CD4-positive, alpha-beta T cell (primary cell): ENCODE results near the gene COL13A1. TPM values are rescaled to one million over a fixed set of nuclear protein-coding genes. Genes with fewer than 3 reads are reported as not detected.

Source experiments
- ATAC-seq: fragments of 200-7000 bp; cut with Tn5 transposase; one replicate; pipeline ENCODE4 v1.10.0; 2022; ENCODE audit warnings: mild to moderate bottlenecking; ENCODE audit not compliant: poor library complexity
- CTCF ChIA-PET: fragments of 350-600 bp; sonication (Branson Sonifier 250); formaldehyde crosslinking; loops from one replicate; lab custom pipeline; 2021; ENCODE audit warnings: antibody characterized with exemption, inconsistent platforms; lab: Charles Lee
- POLR2A ChIA-PET: fragments of 350-600 bp; sonication (Branson Sonifier 250); formaldehyde crosslinking; loops from one replicate; lab custom pipeline; 2021; ENCODE audit warnings: antibody characterized with exemption, inconsistent platforms; lab: Charles Lee
- DNase-seq, 14 experiments: peaks; one replicate each; pipeline ENCODE4 v3.0.0-alpha.2; 2013 to 2020; ENCODE audit warnings: mixed read lengths in 2 of 14
- H3K27ac ChIP-seq, 2 donors: one replicate each; pipeline versions ENCODE4 v1.5.1 to v1.7.0; 2013; ENCODE audit warnings: low read length in 2 of 2, low read depth in 1 of 2, mild to moderate bottlenecking in 1 of 2
- H3K27me3 ChIP-seq, 2 experiments: 1 replicate in 1 of 2; 2 replicates in 1 of 2; pipeline versions ENCODE4 v1.6.1 to v1.7.0; 2013; ENCODE audit warnings: low read length in 2 of 2, control low read depth in 1 of 2, mild to moderate bottlenecking in 1 of 2, moderate library complexity in 1 of 2; ENCODE audit not compliant: insufficient read depth in 2 of 2, control insufficient read depth in 1 of 2
- H3K36me3 ChIP-seq: one replicate; pipeline ENCODE4 v1.6.1; 2013; ENCODE audit warnings: low read length, control low read depth; ENCODE audit not compliant: insufficient read depth
- H3K4me1 ChIP-seq: one replicate; pipeline ENCODE4 v1.6.1; 2013; ENCODE audit warnings: low read length, control low read depth; ENCODE audit not compliant: insufficient read depth
- H3K4me3 ChIP-seq: one replicate; pipeline ENCODE4 v1.5.1; 2013; ENCODE audit warnings: mild to moderate bottlenecking, low read length, moderate library complexity
- H3K9me3 ChIP-seq, 2 experiments: 1 replicate in 1 of 2; 2 replicates in 1 of 2; pipeline versions ENCODE4 v1.6.1 to v1.7.0; 2013; ENCODE audit warnings: low read length in 2 of 2, mild to moderate bottlenecking in 2 of 2, control low read depth in 1 of 2, moderate library complexity in 1 of 2; ENCODE audit not compliant: control insufficient read depth in 1 of 2, insufficient read depth in 1 of 2
- H3K27ac Mint-ChIP-seq: one replicate; pipeline ENCODE4 v1.8.0; 2020; ENCODE audit warnings: mixed read lengths
- H3K27me3 Mint-ChIP-seq: one replicate; pipeline ENCODE4 v1.8.0; 2021; ENCODE audit warnings: mixed read lengths
- H3K36me3 Mint-ChIP-seq: one replicate; pipeline ENCODE4 v1.8.0; 2021; ENCODE audit warnings: low read depth, mixed read lengths
- H3K4me1 Mint-ChIP-seq: one replicate; pipeline ENCODE4 v1.8.0; 2021; ENCODE audit warnings: low read depth, mixed read lengths
- H3K4me3 Mint-ChIP-seq: one replicate; pipeline ENCODE4 v1.8.0; 2020; ENCODE audit warnings: mild to moderate bottlenecking, mixed read lengths
- H3K9me3 Mint-ChIP-seq: one replicate; pipeline ENCODE4 v1.8.0; 2020; ENCODE audit warnings: mixed read lengths
- CTCF ChIP-seq: fragments of 200-600 bp; IDR thresholded peaks from one replicate; pipeline ENCODE4 v1.8.0; 2022; ENCODE audit warnings: antibody characterized with exemption, mild to moderate bottlenecking
- intact Hi-C, 2 experiments: fragments of 100-400 bp; cut with DNase I in 1 of 2; cut with micrococcal nuclease in 1 of 2; formaldehyde crosslinking; loops; one replicate each; pipeline versions ENCODE4 v1.15.1 to v1.9.0; 2023 to 2025; cut with DNase I, micrococcal nuclease
- polyA plus RNA-seq, 2 donors: library from polyadenylated mRNA; unstranded; fragments of 120-200 nt; gene quantifications; one replicate each; pipeline ENCODE4 v1.2.1, GENCODE V29; 2013
- total RNA-seq, 174 experiments: library from RNA in 2 of 174; stranded (reverse) in 2 of 174; gene quantifications; one replicate each; pipeline ENCODE4 v1.2.3 and lab custom pipeline; 2021 to 2026

The COL13A1 gene
- total RNA-seq (not detected), total RNA-seq (lab: John Stamatoyannopoulos, UW) (0 to 0.23 (median 0) reads per million in 172 experiments)
- polyA plus RNA-seq (2013, experiment 1 of 2): not detected
- 0.39 TPM for polyA plus RNA-seq (2013, experiment 2 of 2)

GRCh38 chr10:69801434-69802315 lies at the start of gene COL13A1:
Gene COL13A1, plus strand, starts transcription at chr10:69801906. Its CDS starts 518 bp downstream, at chr10:69802424.
- CTCF ChIA-PET: no interaction called here

GRCh38 chr10:69752479-69752878 lies 49.2 kb upstream of the COL13A1 start:
- H3K9me3 ChIP-seq: no peaks in the 10 kb centered on the region
- Mint-ChIP-seq H3K9me3 (no peaks in the 10 kb centered on the region), H3K27me3 (peaks cover 13% of the 10 kb centered on the region), H3K27ac (no peak overlapping the region), H3K36me3 (no peaks in the 10 kb centered on the region), H3K4me3 (no peak overlapping the region), H3K4me1 (no peaks in the 10 kb centered on the region)
- DNase-seq (no peak), ATAC-seq (no peak)
- H3K36me3 ChIP-seq: no peaks in the 10 kb centered on the region
- ChIA-PET POLR2A (no interaction called here), CTCF (no interaction called here)
- no peak overlapping the region for H3K27ac ChIP-seq
- no peaks in the 10 kb centered on the region for H3K27me3 ChIP-seq
- H3K4me1 ChIP-seq: no peaks in the 10 kb centered on the region
- no peak overlapping the region for H3K4me3 ChIP-seq
- no peak for TF ChIP-seq CTCF
- intact Hi-C loops: no loop called here

More at GRCh38 chr10:69801434-69802315, at the start of gene COL13A1:
- ATAC-seq (no peak), DNase-seq (peak in 1 of 14 experiments; percentile 9)
- Mint-ChIP-seq H3K9me3 (no peaks in the 10 kb centered on the region), H3K36me3 (no peaks in the 10 kb centered on the region), H3K4me3 (peak within 1 kb of the TSS; percentile 11), H3K27me3 (peaks cover 42% of the 10 kb centered on the region), H3K27ac (no peak within 1 kb of the TSS), H3K4me1 (peaks cover 10% of the 10 kb centered on the region)
- no peak within 1 kb of the TSS for H3K27ac ChIP-seq
- no peak for TF ChIP-seq CTCF
- POLR2A ChIA-PET: no interaction called here
- no peak within 1 kb of the TSS for H3K4me3 ChIP-seq
- intact Hi-C loops: no loop called here
- H3K27me3 ChIP-seq: peaks cover 44 to 51% of the 10 kb centered on the region in 2 experiments
- peaks cover 14% of the 10 kb centered on the region for H3K4me1 ChIP-seq
- no peaks in the 10 kb centered on the region for H3K9me3 ChIP-seq
- H3K36me3 ChIP-seq: no peaks in the 10 kb centered on the region

GRCh38 chr10:69756279-69756678 lies 45.4 kb upstream of the COL13A1 start:
- no peak overlapping the region for H3K27ac ChIP-seq
- ATAC-seq (no peak), DNase-seq (no peak)
- Mint-ChIP-seq H3K36me3 (no peaks in the 10 kb centered on the region), H3K27ac (no peak overlapping the region), H3K4me3 (no peak overlapping the region), H3K27me3 (peaks cover 12% of the 10 kb centered on the region), H3K4me1 (no peaks in the 10 kb centered on the region), H3K9me3 (no peaks in the 10 kb centered on the region)
- no peaks in the 10 kb centered on the region for H3K4me1 ChIP-seq
- intact Hi-C loops: no loop called here
- no peak for TF ChIP-seq CTCF
- ChIA-PET POLR2A (no interaction called here), CTCF (no interaction called here)
- H3K4me3 ChIP-seq: no peak overlapping the region
- no peaks in the 10 kb centered on the region for H3K36me3 ChIP-seq
- no peaks in the 10 kb centered on the region for H3K27me3 ChIP-seq
- H3K9me3 ChIP-seq: no peaks in the 10 kb centered on the region
